Activated T-cell treated with anti-CD3 and anti-CD28 coated beads for 48 hours (primary cell): ENCODE measurements around the gene ITGB1.

Experiments
- DNase-seq: peaks from one replicate; pipeline ENCODE4 v3.0.0-alpha.2; 2020; ENCODE audit warnings: low read depth

ITGB1 gene

GRCh38 chr10:32955299-32955772 lies 2.7 kb downstream of the ITGB1 start:
- no peak for DNase-seq

- no peak for DNase-seq
Measured at GRCh38 chr10:32954545-32955298, 3.3 kb downstream of the ITGB1 start.

GRCh38 chr10:32954080-32954479 lies 4.0 kb downstream of the ITGB1 start:
- no peak for DNase-seq

GRCh38 chr10:32953277-32953927 lies 4.6 kb downstream of the ITGB1 start:
- DNase-seq: no peak

DNA sequence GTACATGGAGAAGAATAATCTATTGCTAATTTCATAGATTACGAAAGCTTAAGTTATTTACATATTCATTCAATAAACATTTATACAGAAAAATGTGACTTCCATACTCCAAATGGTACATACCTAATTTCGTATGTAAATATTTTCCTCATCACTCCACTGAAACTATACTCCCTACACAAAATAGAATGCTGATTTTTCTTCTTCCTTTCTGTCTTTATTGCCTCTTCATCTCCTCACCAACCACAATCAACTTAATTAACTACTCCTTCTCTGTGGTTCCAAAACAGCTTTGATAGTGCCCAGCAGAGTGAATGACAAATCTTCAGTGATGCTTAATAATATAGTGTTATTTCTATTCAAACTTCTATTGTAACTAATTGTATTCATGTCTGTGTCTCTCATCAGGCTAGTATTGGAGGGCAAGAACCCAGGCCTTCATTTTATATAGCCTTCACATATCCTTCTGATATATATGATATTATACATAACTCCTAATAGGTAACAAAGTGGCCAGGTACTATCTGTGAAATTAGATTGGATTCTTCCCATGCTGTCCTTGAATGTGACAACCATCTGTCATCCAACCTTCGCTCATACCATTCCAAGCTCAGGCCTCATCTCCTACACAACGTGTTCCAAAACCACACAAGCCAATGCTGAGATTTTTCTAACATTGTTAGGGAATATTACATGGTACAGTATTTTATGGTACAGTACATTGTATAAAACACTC lies 5.3 kb downstream of the ITGB1 start:
- no peak for DNase-seq

DNA sequence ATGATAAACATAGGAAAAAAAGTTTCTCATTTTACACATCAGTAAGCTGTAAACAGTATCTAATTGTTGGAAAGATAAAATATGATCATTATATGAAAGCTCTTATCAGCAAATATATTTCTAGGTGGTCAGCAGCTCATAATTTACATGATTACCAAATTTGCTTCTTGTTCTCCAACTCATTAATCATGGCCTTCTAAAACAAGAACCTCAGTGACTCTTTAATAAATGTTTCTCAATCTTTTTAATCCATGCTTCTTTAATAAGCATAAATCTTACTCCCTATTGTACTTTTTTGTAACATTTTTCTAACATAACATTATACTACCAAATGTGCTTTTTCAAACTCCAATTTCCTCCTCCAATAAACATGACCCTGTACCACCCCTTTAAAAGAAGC lies 5.9 kb downstream of the ITGB1 start:
- DNase-seq: no peak

DNA sequence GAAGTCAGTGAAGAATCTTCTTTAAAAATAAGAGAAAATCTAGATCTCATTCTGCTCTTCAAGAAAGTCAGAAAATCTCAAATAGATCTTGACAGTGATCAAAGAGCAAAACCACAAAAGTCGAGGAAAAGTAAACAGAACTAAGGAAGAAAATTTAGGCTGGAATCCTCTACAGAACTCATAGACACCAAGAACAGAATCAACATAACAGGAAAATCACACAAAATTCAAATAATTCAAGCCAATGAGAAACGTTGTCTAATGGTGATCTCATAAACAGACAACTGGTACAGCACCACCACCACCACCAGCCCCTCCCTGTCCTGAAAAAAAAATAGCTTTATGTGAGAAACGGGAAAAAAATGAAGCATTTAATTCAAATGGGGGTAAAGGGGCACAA lies 6.9 kb downstream of the ITGB1 start:
- DNase-seq: no peak

GRCh38 chr10:32950591-32951108 lies 7.4 kb downstream of the ITGB1 start:
- no peak for DNase-seq

DNA sequence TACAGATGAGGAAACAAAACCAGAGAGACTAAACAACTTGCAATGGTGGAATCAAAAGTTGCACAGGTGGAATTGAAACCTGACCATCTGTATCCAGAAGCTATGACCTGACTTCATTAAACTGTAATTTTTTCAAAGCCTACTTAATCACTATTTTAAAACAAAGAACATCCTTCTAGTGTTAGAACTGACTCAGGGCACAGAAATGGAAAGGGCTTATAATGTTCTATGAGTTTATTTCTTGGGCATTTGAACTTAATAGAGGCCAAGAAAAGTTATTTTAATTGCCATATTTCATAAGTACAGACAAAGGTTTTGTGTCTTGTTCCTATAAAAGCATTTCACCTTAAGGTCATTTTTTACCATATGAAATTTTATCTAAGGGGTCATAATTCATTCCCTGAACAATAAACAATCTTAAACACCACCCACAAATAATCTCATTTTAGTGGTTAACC lies 8.8 kb downstream of the ITGB1 start:
- DNase-seq: no peak

GRCh38 chr10:32948451-32948850 lies 9.6 kb downstream of the ITGB1 start:
- no peak for DNase-seq

- no peak for DNase-seq
Measured at GRCh38 chr10:32947586-32947985, 10.4 kb downstream of the ITGB1 start.

- DNase-seq: no peak
Measured at GRCh38 chr10:32946108-32946507, 11.9 kb downstream of the ITGB1 start.

DNA sequence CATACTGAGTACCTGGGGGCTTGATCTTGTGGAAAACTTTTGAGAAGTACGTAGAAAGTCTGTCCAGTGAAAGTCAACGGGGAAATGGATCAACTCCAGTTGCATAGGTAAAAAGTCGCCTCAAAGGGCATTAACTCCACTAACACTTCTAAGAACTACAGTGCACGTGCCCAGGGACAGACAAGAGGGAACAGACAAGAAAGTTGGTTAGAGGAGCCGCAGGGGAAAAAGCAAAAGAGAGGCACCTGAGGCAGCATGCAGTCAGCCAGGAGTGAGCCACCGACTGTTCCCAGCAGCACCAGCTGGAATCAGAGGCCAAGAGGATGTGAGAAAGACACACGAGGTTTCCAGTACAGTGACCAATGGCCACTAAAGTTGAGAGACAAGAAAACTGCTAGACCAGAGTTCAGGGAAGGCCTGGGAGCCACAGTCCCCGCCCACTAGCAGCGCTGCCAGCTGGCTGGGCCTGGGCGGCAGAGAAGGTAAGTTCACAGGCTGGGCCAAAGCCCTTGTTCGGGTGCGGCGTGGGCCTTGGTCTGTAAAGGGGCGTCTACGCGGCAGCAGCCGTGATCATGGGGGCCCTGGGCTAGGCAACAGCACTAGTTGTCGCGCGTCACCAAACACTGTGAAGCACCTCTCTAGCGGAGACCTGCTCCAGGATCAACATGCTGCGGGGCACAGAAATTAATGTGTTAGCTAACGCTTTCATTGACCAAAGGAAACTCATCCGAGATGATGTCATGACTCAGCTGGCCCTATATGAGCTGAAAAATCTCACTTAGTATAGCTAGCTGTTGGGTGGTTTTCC lies 14.0 kb downstream of the ITGB1 start:
- DNase-seq: no peak

GRCh38 chr10:32943395-32943794 lies 14.6 kb downstream of the ITGB1 start:
- DNase-seq: no peak

GRCh38 chr10:32942081-32942480 lies 15.9 kb downstream of the ITGB1 start:
- no peak for DNase-seq

DNA sequence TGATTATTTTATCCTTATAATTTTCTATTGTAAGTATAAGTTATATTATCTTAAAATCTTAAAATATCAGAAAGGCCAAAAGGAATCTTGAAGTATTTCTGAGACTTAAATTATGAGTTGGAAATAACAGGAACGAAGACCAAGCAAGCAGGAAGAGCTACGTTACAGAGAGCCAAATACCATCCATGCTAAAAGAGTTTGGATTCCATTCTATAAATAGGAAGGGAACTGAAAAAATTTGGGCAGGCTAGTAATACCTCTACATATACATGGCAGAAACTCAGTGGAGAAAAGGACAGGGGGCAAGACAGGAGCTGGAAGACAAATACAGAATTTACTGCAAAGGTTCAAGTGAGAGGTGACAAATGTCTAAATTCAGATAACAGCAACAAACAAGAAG lies 16.7 kb downstream of the ITGB1 start:
- DNase-seq: no peak

GRCh38 chr10:32940321-32941301 lies 17.4 kb downstream of the ITGB1 start:
- no peak for DNase-seq

DNA sequence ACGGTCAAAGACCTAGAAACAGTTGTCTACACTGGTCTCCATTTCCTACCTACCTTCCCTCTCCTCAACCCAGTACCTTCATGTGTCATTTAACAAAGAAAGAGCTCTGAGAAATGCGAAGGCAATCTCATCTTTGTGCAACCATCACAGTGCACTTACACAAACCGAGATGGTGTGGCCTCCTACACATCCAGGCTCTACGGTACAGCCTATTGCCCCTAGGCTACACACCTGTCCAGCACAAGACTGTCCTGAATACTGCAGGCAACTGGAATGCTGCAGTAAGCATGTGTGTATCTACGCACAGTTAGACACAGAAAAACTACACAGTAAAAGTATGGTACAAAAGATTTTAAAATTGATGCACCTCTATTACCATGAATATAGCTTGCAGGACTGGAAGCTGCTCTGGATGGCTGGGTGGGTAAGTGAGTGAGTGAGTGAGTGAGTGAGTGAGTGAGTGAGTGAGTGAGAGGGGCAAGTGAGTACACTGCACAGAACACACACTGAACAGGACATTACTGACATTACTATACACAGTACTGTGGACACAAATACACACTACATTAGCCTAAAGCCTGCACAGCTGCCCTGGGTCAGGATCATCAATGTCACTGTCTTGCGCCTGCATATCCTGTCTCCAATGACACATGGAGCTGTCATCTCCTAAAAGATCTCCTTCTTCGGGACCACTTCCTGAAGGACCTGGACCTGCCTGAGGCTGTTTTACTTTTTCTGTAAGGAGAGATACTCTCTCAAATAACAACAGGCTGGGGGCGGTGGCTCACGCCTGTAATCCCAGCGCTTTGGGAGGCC lies 18.5 kb downstream of the ITGB1 start:
- no peak for DNase-seq

DNA sequence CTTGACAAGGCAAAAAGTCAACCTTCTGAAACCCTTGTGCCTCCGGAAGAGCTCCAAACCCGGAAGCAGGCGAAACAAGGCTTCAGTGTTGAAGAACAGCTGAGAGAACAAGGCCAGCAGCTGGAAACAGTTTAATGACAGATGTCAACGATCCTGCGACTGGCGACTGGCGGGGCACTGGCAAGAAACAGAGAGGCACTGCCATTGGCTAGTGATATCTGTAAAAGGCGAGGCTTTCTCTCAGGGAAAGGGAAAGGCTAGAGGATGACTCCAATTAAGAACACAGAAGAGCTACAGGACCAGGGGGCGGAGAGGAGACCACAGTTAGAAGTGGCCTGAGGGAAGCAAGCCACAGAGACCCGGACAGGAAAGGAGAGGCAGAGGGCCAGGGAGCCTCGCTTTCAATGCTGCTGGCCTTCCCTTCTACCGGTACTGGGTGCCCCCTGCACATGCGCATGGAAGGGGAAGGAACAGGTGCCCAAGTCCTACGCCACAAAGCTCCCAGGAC lies 19.4 kb downstream of the ITGB1 start:
- no peak for DNase-seq
